ENCODE results near the gene MAG. TPM values are rescaled to one million over a fixed set of nuclear protein-coding genes. Genes with fewer than 3 reads are reported as not detected.

The MAG gene
- total and polyA plus RNA-seq, 9 of the 15 experiments (the other 6 are each of a cell fraction or from before 2014, with no cell fraction given), result 0.11 to 10.0 (median 1.6) TPM

DNA sequence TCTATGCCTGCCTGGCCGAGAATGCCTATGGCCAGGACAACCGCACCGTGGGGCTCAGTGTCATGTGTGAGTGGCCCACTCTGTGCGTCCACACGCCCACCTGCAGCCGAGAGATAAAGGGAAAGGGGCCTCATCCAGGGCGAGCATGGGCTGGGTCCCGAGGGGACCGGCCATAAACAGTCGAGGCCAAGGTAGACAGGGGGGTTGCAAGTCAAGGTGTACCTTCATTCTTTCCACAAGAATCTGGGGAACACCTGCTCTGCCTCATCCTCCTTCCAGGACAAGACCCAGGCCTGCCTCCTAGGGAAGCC is 8.3 kb downstream of the MAG start (continued):
- TF ChIP-seq, protein P1, sequence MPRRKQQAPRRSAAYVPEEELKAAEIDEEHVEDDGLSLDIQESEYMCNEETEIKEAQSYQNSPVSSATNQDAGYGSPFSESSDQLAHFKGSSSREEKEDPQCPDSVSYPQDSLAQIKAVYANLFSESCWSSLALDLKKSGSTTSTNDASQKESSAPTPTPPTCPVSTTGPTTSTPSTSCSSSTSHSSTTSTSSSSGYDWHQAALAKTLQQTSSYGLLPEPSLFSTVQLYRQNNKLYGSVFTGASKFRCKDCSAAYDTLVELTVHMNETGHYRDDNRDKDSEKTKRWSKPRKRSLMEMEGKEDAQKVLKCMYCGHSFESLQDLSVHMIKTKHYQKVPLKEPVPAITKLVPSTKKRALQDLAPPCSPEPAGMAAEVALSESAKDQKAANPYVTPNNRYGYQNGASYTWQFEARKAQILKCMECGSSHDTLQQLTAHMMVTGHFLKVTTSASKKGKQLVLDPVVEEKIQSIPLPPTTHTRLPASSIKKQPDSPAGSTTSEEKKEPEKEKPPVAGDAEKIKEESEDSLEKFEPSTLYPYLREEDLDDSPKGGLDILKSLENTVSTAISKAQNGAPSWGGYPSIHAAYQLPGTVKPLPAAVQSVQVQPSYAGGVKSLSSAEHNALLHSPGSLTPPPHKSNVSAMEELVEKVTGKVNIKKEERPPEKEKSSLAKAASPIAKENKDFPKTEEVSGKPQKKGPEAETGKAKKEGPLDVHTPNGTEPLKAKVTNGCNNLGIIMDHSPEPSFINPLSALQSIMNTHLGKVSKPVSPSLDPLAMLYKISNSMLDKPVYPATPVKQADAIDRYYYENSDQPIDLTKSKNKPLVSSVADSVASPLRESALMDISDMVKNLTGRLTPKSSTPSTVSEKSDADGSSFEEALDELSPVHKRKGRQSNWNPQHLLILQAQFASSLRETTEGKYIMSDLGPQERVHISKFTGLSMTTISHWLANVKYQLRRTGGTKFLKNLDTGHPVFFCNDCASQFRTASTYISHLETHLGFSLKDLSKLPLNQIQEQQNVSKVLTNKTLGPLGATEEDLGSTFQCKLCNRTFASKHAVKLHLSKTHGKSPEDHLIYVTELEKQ (CRISPR knock-in tag; IDR thresholded peaks at IDR 0.05), result no peak
- TF ChIP-seq TBL1XR1 (IDR thresholded peaks at IDR 0.05; ENCODE audit: low read length in 2 of 2), result no peak
- TF ChIP-seq HOXB6 (CRISPR knock-in tag; IDR thresholded peaks at IDR 0.05; ENCODE audit: borderline replicate concordance), result no peak
- no peak for TF ChIP-seq PCBP2 (IDR thresholded peaks at IDR 0.05; ENCODE audit: low read depth, low read length, poor library complexity, severe bottlenecking)
- 0 out of 2 replicates have a peak, but pooled peaks have one; percentile 18 for TF ChIP-seq CBFA2T2 (conservative IDR thresholded peaks at IDR 0.05)
- TF ChIP-seq SETDB1 (IDR thresholded peaks at IDR 0.05; ENCODE audit: low read length), result no peak
- TF ChIP-seq HDAC1 (IDR thresholded peaks at IDR 0.05), result 0 out of 4 replicates have a peak, but pooled peaks of 1 of the 2 experiments have one; percentile 34
- peak; percentile 60 for TF ChIP-seq CBFA2T3 (IDR thresholded peaks at IDR 0.05)
- no peak for TF ChIP-seq ZNF316 (IDR thresholded peaks at IDR 0.05)
- no peak for TF ChIP-seq BCOR (IDR thresholded peaks at IDR 0.05)
- TF ChIP-seq POU5F1 (IDR thresholded peaks at IDR 0.05; ENCODE audit: borderline replicate concordance, low read depth, low read length, partially characterized antibody), result no peak
- TF ChIP-seq E4F1 (CRISPR knock-in tag; IDR thresholded peaks at IDR 0.05; ENCODE audit: borderline replicate concordance), result no peak
- no peak for TF ChIP-seq SP1 (CRISPR knock-in tag; IDR thresholded peaks at IDR 0.05)
- TF ChIP-seq, protein P2, sequence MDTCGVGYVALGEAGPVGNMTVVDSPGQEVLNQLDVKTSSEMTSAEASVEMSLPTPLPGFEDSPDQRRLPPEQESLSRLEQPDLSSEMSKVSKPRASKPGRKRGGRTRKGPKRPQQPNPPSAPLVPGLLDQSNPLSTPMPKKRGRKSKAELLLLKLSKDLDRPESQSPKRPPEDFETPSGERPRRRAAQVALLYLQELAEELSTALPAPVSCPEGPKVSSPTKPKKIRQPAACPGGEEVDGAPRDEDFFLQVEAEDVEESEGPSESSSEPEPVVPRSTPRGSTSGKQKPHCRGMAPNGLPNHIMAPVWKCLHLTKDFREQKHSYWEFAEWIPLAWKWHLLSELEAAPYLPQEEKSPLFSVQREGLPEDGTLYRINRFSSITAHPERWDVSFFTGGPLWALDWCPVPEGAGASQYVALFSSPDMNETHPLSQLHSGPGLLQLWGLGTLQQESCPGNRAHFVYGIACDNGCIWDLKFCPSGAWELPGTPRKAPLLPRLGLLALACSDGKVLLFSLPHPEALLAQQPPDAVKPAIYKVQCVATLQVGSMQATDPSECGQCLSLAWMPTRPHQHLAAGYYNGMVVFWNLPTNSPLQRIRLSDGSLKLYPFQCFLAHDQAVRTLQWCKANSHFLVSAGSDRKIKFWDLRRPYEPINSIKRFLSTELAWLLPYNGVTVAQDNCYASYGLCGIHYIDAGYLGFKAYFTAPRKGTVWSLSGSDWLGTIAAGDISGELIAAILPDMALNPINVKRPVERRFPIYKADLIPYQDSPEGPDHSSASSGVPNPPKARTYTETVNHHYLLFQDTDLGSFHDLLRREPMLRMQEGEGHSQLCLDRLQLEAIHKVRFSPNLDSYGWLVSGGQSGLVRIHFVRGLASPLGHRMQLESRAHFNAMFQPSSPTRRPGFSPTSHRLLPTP (IDR thresholded peaks at IDR 0.05; ENCODE audit: borderline replicate concordance, extremely low read depth, insufficient read length), result no peak
- peak; percentile 56 for TF ChIP-seq EGR1 (conservative IDR thresholded peaks at IDR 0.05)
- TF ChIP-seq POLR2AphosphoS2 (IDR thresholded peaks at IDR 0.05; ENCODE audit: low read length), result no peak
- no peak for TF ChIP-seq ADNP (tag; IDR thresholded peaks at IDR 0.05)
- no peak for TF ChIP-seq NFRKB (IDR thresholded peaks at IDR 0.05; ENCODE audit: low read depth)

All from K562 (cell line).